Measurements from ENCODE around the gene GOLT1B.

The GOLT1B gene

DNA sequence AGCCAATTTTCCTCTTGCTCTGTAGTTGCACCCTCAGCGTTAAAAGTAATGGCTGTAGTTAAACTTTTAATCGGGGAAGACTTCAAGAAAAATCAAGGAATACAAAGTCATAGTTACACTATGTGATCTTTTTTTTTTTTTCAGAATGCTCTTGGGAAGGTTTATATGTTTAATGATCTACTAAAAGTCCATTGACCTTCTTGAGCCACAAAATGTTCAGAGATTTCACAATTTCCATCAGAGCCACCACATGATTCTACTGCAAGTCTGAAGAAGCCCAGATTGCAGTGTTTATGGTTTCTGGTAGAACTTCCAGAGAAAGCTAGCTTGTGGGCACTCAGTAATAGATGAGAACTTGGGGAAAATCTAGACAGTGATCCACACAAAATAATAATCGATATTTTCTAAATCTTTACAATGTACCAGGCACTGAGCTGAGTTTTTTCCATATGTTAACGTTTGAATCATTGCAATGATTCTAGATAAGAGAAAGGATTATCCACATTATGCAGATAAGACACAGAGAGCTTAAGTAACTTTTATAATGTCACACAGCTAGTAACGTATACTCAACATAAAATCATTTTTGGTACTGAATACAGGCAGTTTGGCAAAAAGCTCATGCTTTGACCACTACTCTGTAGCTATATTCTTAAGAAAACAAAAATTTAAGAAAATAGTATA lies 64.8 kb downstream of the GOLT1B start:
- no peak for DNase-seq (ENCODE audit: low read depth)

DNA sequence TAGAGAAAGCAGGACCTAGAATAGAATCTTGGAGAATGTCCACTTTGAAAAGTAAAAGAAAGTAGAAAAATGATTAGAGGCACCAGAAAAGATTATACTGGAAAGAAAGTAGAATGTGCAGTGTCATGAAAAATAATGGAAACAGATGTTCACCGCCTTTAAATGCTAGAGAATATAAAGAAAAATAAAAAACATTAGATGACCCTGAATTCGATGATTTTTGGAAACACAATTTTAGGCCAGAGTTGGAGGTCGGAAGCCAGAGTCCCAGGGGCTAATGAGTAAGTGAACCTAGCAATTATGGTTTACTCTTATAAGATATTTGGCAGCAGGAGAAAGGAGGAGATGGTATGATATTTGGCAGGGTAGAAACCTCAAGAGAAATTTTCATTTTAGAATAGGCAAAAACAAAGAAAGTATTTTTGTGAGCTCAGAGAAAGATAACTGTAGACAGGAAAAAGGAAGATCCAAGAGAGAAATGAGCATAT lies 65.4 kb downstream of the GOLT1B start:
- no peak for DNase-seq (ENCODE audit: low read depth)
